ENCODE measurements around the gene CDC25B. TPM values are rescaled to one million over a fixed set of nuclear protein-coding genes. Genes with fewer than 3 reads are reported as not detected.

The CDC25B gene
- total and polyA plus RNA-seq, 2 of the 13 experiments (the other 11 are each of a cell fraction or from before 2014, with no cell fraction given), result 14.5 to 19.4 TPM

DNA sequence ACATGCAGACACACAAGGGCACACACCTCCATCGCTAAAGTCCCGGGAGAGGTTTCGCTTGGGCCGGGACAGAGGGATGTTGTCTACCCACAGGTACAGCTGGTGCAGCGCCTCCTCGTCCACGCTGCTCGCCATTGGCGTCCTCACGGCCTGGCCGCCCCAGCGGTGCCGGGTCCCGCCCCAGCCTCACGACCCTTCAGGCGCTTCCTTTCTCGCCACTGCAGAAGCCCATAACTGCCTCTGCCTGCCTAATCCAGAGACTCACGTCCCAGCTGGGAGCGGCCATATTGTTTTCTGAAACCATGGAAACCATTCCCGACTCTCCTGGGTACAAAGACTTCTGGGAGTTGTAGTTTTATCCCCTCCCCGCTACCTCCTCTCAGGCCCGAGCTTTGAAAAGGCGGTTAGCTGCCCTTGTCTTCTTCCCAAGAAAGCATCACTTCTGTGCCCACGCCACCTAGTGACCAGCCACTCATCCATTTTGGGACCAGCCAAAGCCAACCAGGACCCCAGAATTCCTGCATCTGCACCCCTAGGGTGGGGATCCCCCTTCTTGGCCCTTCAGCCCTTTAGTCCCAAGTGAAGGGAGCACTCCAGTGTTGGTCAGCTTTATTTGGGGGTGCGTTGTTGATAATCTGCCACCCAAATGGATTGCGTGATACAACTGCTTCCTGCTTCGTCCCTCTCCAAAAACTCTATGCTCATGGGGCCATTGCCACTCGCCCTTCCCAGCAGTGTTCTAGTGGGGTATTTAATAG, 14.8 kb upstream of the CDC25B start, which contains the start of gene SPEF1 (continued):
- TF ChIP-seq HBP1 (CRISPR knock-in tag; IDR thresholded peaks at IDR 0.05; ENCODE audit: low read depth) (peak; percentile 96; the same call in 1 of the 2 replicates), HOMEZ (CRISPR knock-in tag; IDR thresholded peaks at IDR 0.05; ENCODE audit: low read depth) (no peak), ZNF576 (CRISPR knock-in tag; IDR thresholded peaks at IDR 0.05) (no peak; the same call in 1 of the 2 replicates), BRCA1 (CRISPR knock-in tag; IDR thresholded peaks at IDR 0.05) (no peak), RARG (CRISPR knock-in tag; IDR thresholded peaks at IDR 0.05; ENCODE audit: low read depth) (no peak), TARDBP (CRISPR knock-in tag; IDR thresholded peaks at IDR 0.05) (peak; percentile 68; the same call in 1 of the 2 replicates), ZNF33A (CRISPR knock-in tag; IDR thresholded peaks at IDR 0.05; ENCODE audit: borderline replicate concordance) (no peak), ZNF720 (CRISPR knock-in tag; IDR thresholded peaks at IDR 0.05) (peak; percentile 61; the same call in 1 of the 2 replicates), ZBTB39 (CRISPR knock-in tag; IDR thresholded peaks at IDR 0.05) (no peak), ZNF431 (CRISPR knock-in tag; IDR thresholded peaks at IDR 0.05; ENCODE audit: borderline replicate concordance, low read depth) (no peak), THAP11 (CRISPR knock-in tag; IDR thresholded peaks at IDR 0.05) (peak; percentile 99), POLR2AphosphoS5 (IDR thresholded peaks at IDR 0.05; ENCODE audit: low read depth, low read length) (no peak), ZNF280B (CRISPR knock-in tag; IDR thresholded peaks at IDR 0.05; ENCODE audit: borderline replicate concordance) (peak; percentile 45; the same call in 1 of the 2 replicates), ZNF567 (CRISPR knock-in tag; IDR thresholded peaks at IDR 0.05; ENCODE audit: borderline replicate concordance) (peak; percentile 75; the same call in 1 of the 2 replicates), POLR2AphosphoS2 (IDR thresholded peaks at IDR 0.05; ENCODE audit: low read depth, low read length) (no peak), SETDB1 (CRISPR knock-in tag; IDR thresholded peaks at IDR 0.05; ENCODE audit: borderline replicate concordance) (no peak), HOXA7 (CRISPR knock-in tag; IDR thresholded peaks at IDR 0.05) (no peak)
- TF ChIP-seq, protein P1, sequence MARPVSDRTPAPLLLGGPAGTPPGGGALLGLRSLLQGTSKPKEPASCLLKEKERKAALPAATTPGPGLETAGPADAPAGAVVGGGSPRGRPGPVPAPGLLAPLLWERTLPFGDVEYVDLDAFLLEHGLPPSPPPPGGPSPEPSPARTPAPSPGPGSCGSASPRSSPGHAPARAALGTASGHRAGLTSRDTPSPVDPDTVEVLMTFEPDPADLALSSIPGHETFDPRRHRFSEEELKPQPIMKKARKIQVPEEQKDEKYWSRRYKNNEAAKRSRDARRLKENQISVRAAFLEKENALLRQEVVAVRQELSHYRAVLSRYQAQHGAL (CRISPR knock-in tag; IDR thresholded peaks at IDR 0.05; ENCODE audit: not compliant biosample characterization), result no peak
- TF ChIP-seq, protein P2, sequence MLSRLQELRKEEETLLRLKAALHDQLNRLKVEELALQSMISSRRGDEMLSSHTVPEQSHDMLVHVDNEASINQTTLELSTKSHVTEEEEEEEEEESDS (CRISPR knock-in tag; IDR thresholded peaks at IDR 0.05; ENCODE audit: borderline replicate concordance), result no peak; the same call in 1 of the 2 replicates
- TF ChIP-seq, protein P3, sequence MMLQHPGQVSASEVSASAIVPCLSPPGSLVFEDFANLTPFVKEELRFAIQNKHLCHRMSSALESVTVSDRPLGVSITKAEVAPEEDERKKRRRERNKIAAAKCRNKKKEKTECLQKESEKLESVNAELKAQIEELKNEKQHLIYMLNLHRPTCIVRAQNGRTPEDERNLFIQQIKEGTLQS (CRISPR knock-in tag; IDR thresholded peaks at IDR 0.05), result no peak

Measured in HepG2 (cell line).